Activated CD4-positive, alpha-beta memory T cell treated with anti-CD3 and anti-CD28 coated beads, Interleukin-2, amount 10 ng/mL, durations not matched to agents 7 days and 5 days (primary cell): ENCODE results near the gene BAX. TPM values are rescaled to one million over a fixed set of nuclear protein-coding genes. Genes with fewer than 3 reads are reported as not detected.
"Not testable (repeated sequence)": the region's sequence is repeated elsewhere in the genome, so short reads cannot be mapped to it uniquely, and the experiment has no call there.

Source experiments
- CTCF ChIA-PET: fragments of 350-600 bp; sonication (Branson Sonifier 250); formaldehyde crosslinking; loops from one replicate; lab custom pipeline; 2021; ENCODE audit warnings: antibody characterized with exemption, inconsistent platforms; lab: Charles Lee
- POLR2A ChIA-PET: fragments of 350-600 bp; sonication (Branson Sonifier 250); formaldehyde crosslinking; loops from one replicate; lab custom pipeline; 2021; ENCODE audit warnings: antibody characterized with exemption; lab: Charles Lee
- DNase-seq: peaks from one replicate; pipeline ENCODE4 v3.0.0-alpha.2; 2020
- H3K27ac Mint-ChIP-seq: one replicate; pipeline ENCODE4 v1.8.0; 2021; ENCODE audit warnings: mild to moderate bottlenecking, mixed read lengths
- H3K27me3 Mint-ChIP-seq: one replicate; pipeline ENCODE4 v1.8.0; 2021; ENCODE audit warnings: mixed read lengths
- H3K36me3 Mint-ChIP-seq: one replicate; pipeline ENCODE4 v1.8.0; 2021; ENCODE audit warnings: low read depth, mixed read lengths
- H3K4me1 Mint-ChIP-seq: one replicate; pipeline ENCODE4 v1.8.0; 2021; ENCODE audit warnings: mixed read lengths
- H3K4me3 Mint-ChIP-seq: one replicate; pipeline ENCODE4 v1.8.0; 2021; ENCODE audit warnings: mild to moderate bottlenecking, mixed read lengths
- H3K9me3 Mint-ChIP-seq: one replicate; pipeline ENCODE4 v1.8.0; 2021; ENCODE audit warnings: mixed read lengths
- total RNA-seq, 2 experiments: library from RNA; stranded (reverse); gene quantifications; one replicate each; pipeline ENCODE4 v1.2.3, GENCODE V29; 2021

Gene BAX
- total RNA-seq, result 100 to 1,000 TPM; 255 to 258 TPM

DNA sequence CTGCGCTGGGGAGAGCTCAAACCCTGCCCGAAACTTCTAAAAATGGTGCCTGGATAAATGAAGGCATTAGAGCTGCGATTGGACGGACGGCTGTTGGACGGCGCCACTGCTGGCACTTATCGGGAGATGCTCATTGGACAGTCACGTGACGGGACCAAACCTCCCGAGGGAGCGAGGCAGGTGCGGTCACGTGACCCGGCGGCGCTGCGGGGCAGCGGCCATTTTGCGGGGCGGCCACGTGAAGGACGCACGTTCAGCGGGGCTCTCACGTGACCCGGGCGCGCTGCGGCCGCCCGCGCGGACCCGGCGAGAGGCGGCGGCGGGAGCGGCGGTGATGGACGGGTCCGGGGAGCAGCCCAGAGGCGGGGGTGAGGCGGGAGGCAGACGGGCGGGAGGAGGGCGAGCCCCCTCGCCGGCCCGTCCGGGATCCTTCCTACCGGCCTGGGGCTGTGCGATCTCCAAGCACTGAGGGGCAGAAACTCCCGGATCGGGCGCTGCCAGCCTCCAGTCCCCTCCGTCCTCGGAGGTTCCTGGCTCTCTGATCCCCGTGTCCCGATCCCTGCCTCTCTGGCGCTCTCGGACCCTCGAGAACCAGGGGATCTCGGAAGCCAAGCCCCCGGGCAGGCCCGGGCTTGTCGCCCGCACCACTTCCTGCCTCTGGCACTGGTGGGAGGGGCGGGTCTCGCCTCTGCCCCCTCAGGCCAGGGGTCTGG is at the start of gene BAX:
Gene BAX, plus strand, starts transcription at position 281 of the 713 bp plus-strand sequence. Its CDS starts 54 bp downstream, at position 335.
- H3K27me3 Mint-ChIP-seq, result no peaks in the 10 kb centered on the region
- ChIA-PET CTCF (interaction anchor here (0.9 to 4.1 kb wide), 7 partner anchors 11 to 160 kb away, joined by 4 to 30 read pairs (median 5); partner anchors contain the start of genes GYS1 and RUVBL2), POLR2A (interaction anchor here (0.6 to 5.3 kb wide), 10 partner anchors 10 to 159 kb away, joined by 3 to 38 read pairs (median 6); partner anchors contain the start of genes DHDH, FTL, GYS1 and NUCB1)
- H3K4me1 Mint-ChIP-seq, result peaks cover 44% of the 10 kb centered on the region
- H3K27ac Mint-ChIP-seq, result peak within 1 kb of the TSS; percentile 90
- peaks cover 34% of the 10 kb centered on the region for H3K36me3 Mint-ChIP-seq
- peak; percentile 96 for DNase-seq
- H3K4me3 Mint-ChIP-seq, result peak within 1 kb of the TSS; percentile 78
- H3K9me3 Mint-ChIP-seq, result no peaks in the 10 kb centered on the region

DNA sequence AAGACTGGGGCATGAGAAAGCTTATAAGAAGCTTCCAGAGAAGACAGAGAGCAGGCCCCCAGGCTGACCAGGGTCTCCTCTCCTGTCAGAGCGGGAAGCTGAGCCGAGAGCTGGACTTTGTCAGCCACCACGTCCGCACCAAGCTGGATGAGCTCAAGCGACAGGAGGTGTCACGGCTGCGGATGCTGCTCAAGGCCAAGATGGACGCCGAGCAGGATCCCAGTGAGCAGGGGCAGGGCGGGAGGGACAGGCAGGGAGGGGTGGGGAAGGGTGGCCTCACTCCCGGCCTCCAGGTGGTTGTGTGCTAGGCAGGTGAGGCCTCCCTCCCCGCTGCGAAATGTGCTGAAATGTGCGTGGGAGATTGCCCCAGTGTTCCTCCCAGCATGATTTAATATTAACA is 49.0 kb upstream of the BAX start:
- ChIA-PET POLR2A (interaction anchor here (1.5 to 1.8 kb wide), 3 partner anchors 10 to 30 kb away, joined by 4 to 6 read pairs (median 5); no protein-coding TSS in a partner anchor), CTCF (no interaction called here)
- Mint-ChIP-seq H3K4me3 (no peak overlapping the region), H3K9me3 (no peaks in the 10 kb centered on the region), H3K36me3 (peaks cover 67% of the 10 kb centered on the region), H3K27me3 (no peaks in the 10 kb centered on the region), H3K27ac (no peak overlapping the region), H3K4me1 (peaks cover 23% of the 10 kb centered on the region)
- DNase-seq, result no peak

DNA sequence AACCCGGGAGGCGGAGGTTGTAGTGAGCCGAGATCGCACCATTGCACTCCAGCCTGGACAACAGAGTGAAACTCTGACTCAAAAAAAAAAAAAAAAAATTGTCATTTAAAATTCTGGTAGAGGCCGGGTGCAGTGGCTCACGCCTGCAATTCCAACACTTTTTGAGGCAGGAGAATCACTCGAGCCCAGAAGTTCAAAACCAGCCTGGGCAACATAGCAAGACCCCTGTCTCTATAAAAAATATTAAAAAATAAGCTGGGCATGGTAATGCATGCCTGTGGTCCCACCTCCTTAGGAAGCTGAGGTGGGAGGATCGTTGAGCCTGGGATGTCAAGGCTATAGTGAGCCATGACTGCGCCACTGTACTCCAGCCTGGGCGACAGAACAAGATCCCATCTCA is 48.4 kb upstream of the BAX start:
- H3K4me3 Mint-ChIP-seq, result no peak overlapping the region
- H3K27me3 Mint-ChIP-seq, result no peaks in the 10 kb centered on the region
- ChIA-PET CTCF (no interaction called here), POLR2A (interaction anchor here (1.5 to 1.8 kb wide), 2 partner anchors 10 to 12 kb away, joined by 4 to 5 read pairs; no protein-coding TSS in a partner anchor)
- H3K36me3 Mint-ChIP-seq, result peaks cover 66% of the 10 kb centered on the region
- no peak overlapping the region for H3K27ac Mint-ChIP-seq
- DNase-seq, result no peak
- peaks cover 18% of the 10 kb centered on the region for H3K4me1 Mint-ChIP-seq
- H3K9me3 Mint-ChIP-seq, result no peaks in the 10 kb centered on the region

DNA sequence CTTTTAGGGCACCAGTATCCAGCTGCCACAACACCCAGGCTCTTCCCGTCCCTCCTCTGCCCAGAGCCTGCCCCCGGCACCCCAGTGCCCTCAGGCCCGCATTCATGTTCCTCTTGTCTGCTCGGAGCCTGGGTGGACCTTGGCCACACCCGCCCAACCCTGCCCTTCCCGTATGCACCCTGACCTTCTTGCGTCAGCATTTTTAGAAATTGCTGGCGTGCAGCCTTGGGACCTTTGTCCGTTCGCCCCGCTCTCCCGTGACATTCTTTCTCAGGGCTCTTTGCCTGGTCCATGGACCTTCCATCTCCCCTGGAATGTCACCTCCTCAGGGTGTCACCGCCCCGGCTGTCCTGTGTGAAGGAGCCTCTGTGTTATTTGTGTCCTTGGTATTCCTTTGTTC is 47.0 kb upstream of the BAX start:
- Mint-ChIP-seq H3K36me3 (peaks cover 66% of the 10 kb centered on the region), H3K9me3 (no peaks in the 10 kb centered on the region), H3K27ac (no peak overlapping the region), H3K27me3 (no peaks in the 10 kb centered on the region), H3K4me3 (no peak overlapping the region), H3K4me1 (peaks cover 7% of the 10 kb centered on the region)
- ChIA-PET CTCF (no interaction called here), POLR2A (no interaction called here)
- DNase-seq, result no peak

DNA sequence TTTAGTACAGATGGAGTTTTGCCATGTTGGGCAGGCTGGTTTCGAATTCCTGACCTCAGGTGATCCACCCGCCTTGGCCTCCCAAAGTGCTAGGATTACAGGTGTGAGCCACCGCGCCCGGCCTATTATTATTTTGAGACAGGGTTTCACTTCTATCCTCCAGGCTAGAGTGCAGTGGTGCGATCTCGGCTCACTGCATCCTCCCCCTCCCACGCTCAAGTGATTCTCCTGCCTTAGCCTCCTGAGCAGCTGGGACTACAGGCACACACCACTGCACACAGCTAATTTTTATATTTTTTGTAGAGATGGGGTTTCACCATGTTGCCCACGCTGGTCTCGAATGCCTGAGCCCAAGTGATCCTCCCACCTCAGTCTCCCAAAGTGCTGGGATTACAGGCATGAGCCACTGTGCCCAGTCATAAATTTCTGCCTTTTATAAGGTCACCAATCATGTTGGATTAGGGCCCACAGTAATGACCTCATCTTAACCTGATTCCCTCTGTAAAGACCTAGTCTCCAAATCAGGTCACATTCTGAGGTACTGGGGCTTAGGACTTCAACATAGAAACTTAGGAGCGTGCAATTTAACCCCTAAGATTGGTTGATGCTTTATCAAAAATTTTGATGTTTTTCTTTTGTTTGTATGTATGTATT is 45.1 kb upstream of the BAX start:
- POLR2A ChIA-PET, result interaction anchor here (2.0 kb wide), 1 partner anchor 9 kb away, joined by 4 read pairs; no protein-coding TSS in a partner anchor
- CTCF ChIA-PET, H3K9me3 Mint-ChIP-seq, H3K4me3 Mint-ChIP-seq, DNase-seq, H3K4me1 Mint-ChIP-seq, H3K27me3 Mint-ChIP-seq, H3K27ac Mint-ChIP-seq: not testable (repeated sequence)
- H3K36me3 Mint-ChIP-seq, result peaks cover 71% of the 10 kb centered on the region

DNA sequence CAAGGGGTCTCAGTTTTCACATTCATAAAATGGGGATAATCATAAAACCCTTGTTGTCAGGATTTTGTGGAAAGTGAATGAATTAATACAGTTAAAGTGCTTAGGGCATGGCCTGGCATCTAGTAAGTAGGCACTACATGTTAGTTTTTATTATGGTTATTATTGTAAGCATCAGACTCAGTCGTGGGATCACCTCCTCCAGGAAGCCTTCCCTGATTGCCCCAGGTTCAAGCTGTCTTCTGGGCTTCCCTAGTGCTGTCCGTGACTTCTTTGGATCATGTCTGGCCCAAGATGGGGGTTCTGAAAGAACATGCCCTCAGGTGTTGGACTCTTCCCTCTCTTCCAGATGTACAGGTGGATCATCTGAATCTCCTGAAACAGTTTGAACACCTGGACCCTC is 43.9 kb upstream of the BAX start:
- ChIA-PET CTCF (interaction anchor here (1.1 kb wide), 1 partner anchor 11 kb away, joined by 4 read pairs; the partner anchor contains the start of gene NUCB1), POLR2A (interaction anchor here (0.7 to 2.0 kb wide), 3 partner anchors 10 to 22 kb away, joined by 3 to 4 read pairs (median 4); no protein-coding TSS in a partner anchor)
- H3K27me3 Mint-ChIP-seq, result no peaks in the 10 kb centered on the region
- H3K36me3 Mint-ChIP-seq, result peaks cover 63% of the 10 kb centered on the region
- no peaks in the 10 kb centered on the region for H3K4me1 Mint-ChIP-seq
- no peak overlapping the region for H3K27ac Mint-ChIP-seq
- DNase-seq, result no peak
- H3K4me3 Mint-ChIP-seq, result no peak overlapping the region
- H3K9me3 Mint-ChIP-seq, result no peaks in the 10 kb centered on the region

DNA sequence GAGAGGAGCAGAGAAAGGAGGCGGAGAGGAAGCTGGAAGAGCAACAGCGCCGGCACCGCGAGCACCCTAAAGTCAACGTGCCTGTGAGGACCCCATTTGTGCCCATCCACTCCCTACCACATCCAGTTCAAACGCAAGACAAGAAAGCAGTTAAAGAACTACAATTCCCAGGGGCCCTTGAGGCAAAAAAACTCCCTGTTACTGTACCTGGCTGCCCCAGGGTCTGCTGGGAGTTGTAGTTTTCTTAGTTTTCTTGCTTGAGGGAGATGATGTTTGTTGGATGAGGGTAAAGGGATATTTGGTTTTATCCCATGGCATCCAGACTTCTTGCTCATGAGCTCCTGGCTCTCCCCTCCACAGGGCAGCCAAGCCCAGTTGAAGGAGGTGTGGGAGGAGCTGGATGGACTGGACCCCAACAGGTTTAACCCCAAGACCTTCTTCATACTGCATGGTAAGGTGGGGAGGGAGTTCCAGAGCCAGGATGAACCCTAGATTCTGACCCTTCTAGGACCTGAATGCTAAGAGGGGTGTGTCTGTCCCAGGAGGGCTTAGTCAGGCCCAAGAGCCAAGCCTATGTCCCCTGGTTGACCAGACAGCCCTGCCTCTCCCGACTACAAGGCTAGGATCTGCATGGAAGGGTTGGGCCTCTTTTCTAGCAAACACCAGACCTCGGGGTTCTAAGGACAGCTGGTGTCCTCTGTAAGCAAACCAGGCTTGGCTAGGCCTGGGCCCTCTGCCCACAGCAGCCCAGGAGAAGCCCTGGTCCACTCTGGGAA is 41.4 kb upstream of the BAX start:
- DNase-seq, result no peak
- ChIA-PET CTCF (interaction anchor here (2.0 kb wide), 1 partner anchor 57 kb away, joined by 4 read pairs; no protein-coding TSS in a partner anchor), POLR2A (interaction anchor here (0.9 to 3.0 kb wide), 4 partner anchors 12 to 41 kb away, joined by 3 to 9 read pairs (median 4); partner anchors contain the start of gene PPP1R15A)
- H3K27ac Mint-ChIP-seq, result no peak overlapping the region
- H3K27me3 Mint-ChIP-seq, result no peaks in the 10 kb centered on the region
- H3K4me1 Mint-ChIP-seq, result no peaks in the 10 kb centered on the region
- no peaks in the 10 kb centered on the region for H3K9me3 Mint-ChIP-seq
- peaks cover 62% of the 10 kb centered on the region for H3K36me3 Mint-ChIP-seq
- no peak overlapping the region for H3K4me3 Mint-ChIP-seq

DNA sequence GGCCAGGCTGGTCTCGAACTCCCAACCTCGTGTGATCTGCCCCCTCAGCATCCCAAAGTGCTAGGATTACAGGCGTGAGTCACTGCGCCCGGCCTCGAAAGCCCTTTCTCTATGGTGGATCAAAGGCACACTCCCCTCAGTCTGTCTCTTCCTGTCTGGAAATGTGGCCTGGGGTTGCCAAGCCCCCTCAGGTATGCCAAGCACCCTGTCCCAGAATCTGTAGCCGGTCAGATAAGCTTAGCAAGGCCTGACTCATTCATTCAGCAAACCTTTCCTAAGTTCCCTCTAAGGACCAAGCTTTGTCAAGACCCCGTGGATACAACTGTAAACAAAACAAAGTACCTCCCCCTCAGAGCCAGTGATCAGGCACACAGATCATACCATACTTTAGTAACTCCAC is 40.5 kb upstream of the BAX start:
- Mint-ChIP-seq H3K4me3 (no peak overlapping the region), H3K27me3 (no peaks in the 10 kb centered on the region), H3K36me3 (peaks cover 66% of the 10 kb centered on the region), H3K9me3 (no peaks in the 10 kb centered on the region), H3K4me1 (no peaks in the 10 kb centered on the region), H3K27ac (no peak overlapping the region)
- ChIA-PET CTCF (interaction anchor here (2.0 kb wide), 1 partner anchor 57 kb away, joined by 4 read pairs; no protein-coding TSS in a partner anchor), POLR2A (interaction anchor here (0.9 to 3.0 kb wide), 3 partner anchors 11 to 39 kb away, joined by 3 to 9 read pairs (median 4); no protein-coding TSS in a partner anchor)
- DNase-seq, result no peak

DNA sequence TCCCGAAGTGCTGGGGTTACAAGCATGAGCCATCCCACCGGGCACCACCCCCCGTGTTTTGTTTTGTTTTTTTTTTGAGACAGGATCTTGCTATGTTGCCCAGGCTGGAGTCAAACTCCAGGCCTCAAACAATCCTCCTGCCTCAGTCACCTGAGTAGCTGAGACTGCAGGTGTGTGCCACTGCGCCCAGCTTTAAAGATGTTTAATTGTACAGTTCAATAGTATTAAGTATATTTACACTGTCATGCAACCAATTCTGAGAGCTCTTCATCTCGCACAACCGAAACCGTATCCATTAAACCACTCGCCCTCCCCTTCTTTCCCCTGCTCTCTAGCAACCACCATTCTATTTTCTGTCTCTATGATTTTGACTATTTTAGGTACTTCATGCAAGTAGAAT is 38.9 kb upstream of the BAX start:
- no peaks in the 10 kb centered on the region for H3K4me1 Mint-ChIP-seq

DNA sequence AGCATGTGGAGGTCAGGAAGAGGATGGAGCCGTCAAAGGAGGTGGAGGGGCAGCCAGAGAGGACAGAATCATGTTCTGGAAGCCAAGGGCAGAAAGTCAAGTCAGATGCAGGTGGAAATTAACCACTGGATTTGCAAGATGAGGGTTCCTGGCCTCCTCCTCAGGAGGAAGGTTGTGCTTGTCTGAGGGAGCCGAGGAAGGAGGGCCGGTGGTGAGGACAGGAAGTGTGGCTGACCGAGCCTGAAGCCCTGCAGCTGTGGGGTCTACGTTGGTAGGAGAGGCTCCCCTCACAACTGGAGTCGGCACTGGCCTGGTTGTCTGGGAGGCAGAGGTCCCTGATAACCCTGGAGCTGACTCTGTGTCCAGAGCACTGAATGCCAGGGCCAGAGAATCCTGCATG is 36.6 kb upstream of the BAX start:
- ChIA-PET POLR2A (interaction anchor here (0.9 to 1.2 kb wide), 2 partner anchors 12 to 18 kb away, joined by 5 to 10 read pairs; partner anchors contain the start of gene NUCB1), CTCF (no interaction called here)
- Mint-ChIP-seq H3K4me1 (no peaks in the 10 kb centered on the region), H3K27me3 (no peaks in the 10 kb centered on the region), H3K4me3 (no peak overlapping the region), H3K36me3 (peaks cover 49% of the 10 kb centered on the region), H3K9me3 (no peaks in the 10 kb centered on the region), H3K27ac (no peak overlapping the region)
- DNase-seq, result no peak

More for the DNA sequence above, 38.9 kb upstream of the BAX start:
- Mint-ChIP-seq H3K27ac (no peak overlapping the region), H3K9me3 (no peaks in the 10 kb centered on the region), H3K36me3 (peaks cover 57% of the 10 kb centered on the region), H3K27me3 (no peaks in the 10 kb centered on the region), H3K4me3 (no peak overlapping the region)
- ChIA-PET POLR2A (interaction anchor here (1.5 to 3.0 kb wide), 2 partner anchors 10 kb away, joined by 4 to 9 read pairs; no protein-coding TSS in a partner anchor), CTCF (no interaction called here)
- no peak for DNase-seq

DNA sequence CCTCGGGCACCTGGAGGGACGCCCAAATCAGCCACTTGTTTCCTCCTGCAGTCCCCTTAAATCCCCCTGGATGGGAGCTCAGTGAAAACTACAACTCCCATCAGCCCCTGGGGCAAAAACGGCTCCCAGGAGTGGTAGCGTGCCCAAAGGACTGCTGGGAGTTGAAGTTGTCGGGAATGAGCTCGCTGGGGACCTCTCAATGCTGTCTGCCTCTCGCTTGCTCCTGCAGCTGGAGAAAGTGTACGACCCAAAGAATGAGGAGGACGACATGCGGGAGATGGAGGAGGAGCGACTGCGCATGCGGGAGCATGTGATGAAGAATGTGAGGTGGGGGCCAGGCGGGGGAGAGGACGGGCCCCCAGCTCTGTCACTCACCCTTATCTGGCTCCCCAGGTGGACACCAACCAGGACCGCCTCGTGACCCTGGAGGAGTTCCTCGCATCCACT is 35.9 kb upstream of the BAX start:
- CTCF ChIA-PET, result interaction anchor here (1.0 kb wide), 1 partner anchor 79 kb away, joined by 3 read pairs; no protein-coding TSS in a partner anchor
- Mint-ChIP-seq H3K9me3 (no peaks in the 10 kb centered on the region), H3K4me3 (no peak overlapping the region), H3K36me3 (peaks cover 47% of the 10 kb centered on the region), H3K27ac (no peak overlapping the region), H3K27me3 (no peaks in the 10 kb centered on the region), H3K4me1 (no peaks in the 10 kb centered on the region)
- POLR2A ChIA-PET, result interaction anchor here (0.9 to 1.2 kb wide), 2 partner anchors 13 to 18 kb away, joined by 5 to 10 read pairs; partner anchors contain the start of gene NUCB1
- peak; percentile 29 for DNase-seq

DNA sequence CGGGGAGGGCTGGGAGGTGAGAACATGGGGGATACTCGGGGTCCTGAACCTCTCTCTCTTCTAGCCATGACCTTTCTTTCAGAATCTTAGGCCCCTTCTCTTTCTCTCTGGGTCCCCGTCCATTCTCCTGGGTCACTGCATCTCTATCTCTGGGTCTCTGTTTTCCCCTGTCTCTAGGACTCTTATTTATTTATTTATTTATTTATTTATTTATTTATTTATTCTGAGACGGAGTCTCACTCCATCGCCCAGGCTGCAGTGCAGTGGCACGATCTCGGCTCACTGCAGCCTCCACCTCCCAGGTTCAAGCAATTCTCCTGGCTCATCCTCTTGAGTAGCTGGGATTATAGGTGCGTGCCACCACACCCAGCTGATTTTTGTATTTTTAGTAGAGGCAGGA is 35.4 kb upstream of the BAX start:
- CTCF ChIA-PET, result interaction anchor here (1.0 kb wide), 1 partner anchor 78 kb away, joined by 3 read pairs; no protein-coding TSS in a partner anchor
- not testable (repeated sequence) for H3K4me1 Mint-ChIP-seq, H3K9me3 Mint-ChIP-seq, H3K4me3 Mint-ChIP-seq, H3K27me3 Mint-ChIP-seq, DNase-seq, H3K27ac Mint-ChIP-seq
- peaks cover 44% of the 10 kb centered on the region for H3K36me3 Mint-ChIP-seq
- POLR2A ChIA-PET, result interaction anchor here (1.2 kb wide), 1 partner anchor 19 kb away, joined by 10 read pairs; the partner anchor contains the start of gene NUCB1
